Epithelial cell of prostate (primary cell): ENCODE results near the gene PPAN.

Experiments used
- DNase-seq: peaks from one replicate; pipeline ENCODE4 v3.0.0-alpha.2; 2011; ENCODE audit warnings: low read depth, low spot score
- H3K27ac ChIP-seq: fragments of 450-650 bp; 2 replicates; pipeline ENCODE4 v1.5.1; 2017; ENCODE audit warnings: mild to moderate bottlenecking

The PPAN gene

GRCh38 chr19:10137751-10138682 lies 31.9 kb downstream of the PPAN start:
- no peak overlapping the region for H3K27ac ChIP-seq
- DNase-seq: no peak

GRCh38 chr19:10138879-10139795 lies 33.0 kb downstream of the PPAN start:
- no peak overlapping the region for H3K27ac ChIP-seq
- no peak for DNase-seq

- DNase-seq: no peak
- H3K27ac ChIP-seq: no peak overlapping the region
Observed at GRCh38 chr19:10139952-10140351, 33.8 kb downstream of the PPAN start.

GRCh38 chr19:10141479-10141878 lies 35.3 kb downstream of the PPAN start:
- H3K27ac ChIP-seq: no peak overlapping the region
- no peak for DNase-seq

- no peak for DNase-seq
- no peak overlapping the region for H3K27ac ChIP-seq
Observed at GRCh38 chr19:10141973-10142372, 35.8 kb downstream of the PPAN start.

GRCh38 chr19:10142701-10143375 lies 36.7 kb downstream of the PPAN start:
- H3K27ac ChIP-seq: no peak overlapping the region
- DNase-seq: no peak

GRCh38 chr19:10143681-10144080 lies 37.5 kb downstream of the PPAN start:
- no peak overlapping the region for H3K27ac ChIP-seq
- no peak for DNase-seq

- no peak for DNase-seq
- H3K27ac ChIP-seq: no peak overlapping the region
Observed at GRCh38 chr19:10144361-10144760, 38.2 kb downstream of the PPAN start.

GRCh38 chr19:10145031-10145430 lies 38.9 kb downstream of the PPAN start:
- H3K27ac ChIP-seq: no peak overlapping the region
- no peak for DNase-seq

GRCh38 chr19:10146142-10146541 lies 40.0 kb downstream of the PPAN start:
- H3K27ac ChIP-seq: no peak overlapping the region
- DNase-seq: no peak

- no peak for DNase-seq
- H3K27ac ChIP-seq: no peak overlapping the region
Observed at GRCh38 chr19:10149427-10149826, 43.3 kb downstream of the PPAN start.

GRCh38 chr19:10151521-10151920 lies 45.4 kb downstream of the PPAN start:
- no peak for DNase-seq
- H3K27ac ChIP-seq: no peak overlapping the region

- DNase-seq: no peak
- H3K27ac ChIP-seq: no peak overlapping the region
Observed at GRCh38 chr19:10152100-10152499, 45.9 kb downstream of the PPAN start.

GRCh38 chr19:10155839-10156238 lies 49.7 kb downstream of the PPAN start:
- DNase-seq: no peak
- no peak overlapping the region for H3K27ac ChIP-seq

GRCh38 chr19:10158071-10158470 lies 51.9 kb downstream of the PPAN start:
- DNase-seq: no peak
- no peak overlapping the region for H3K27ac ChIP-seq

GRCh38 chr19:10158485-10158884 lies 52.3 kb downstream of the PPAN start:
- no peak for DNase-seq
- no peak overlapping the region for H3K27ac ChIP-seq

- no peak overlapping the region for H3K27ac ChIP-seq
- no peak for DNase-seq
Observed at GRCh38 chr19:10159610-10160009, 53.4 kb downstream of the PPAN start.
